H9 (cell line): ENCODE data around the gene SGSM2. TPM values are rescaled to one million over a fixed set of nuclear protein-coding genes. Genes with fewer than 3 reads are reported as not detected.

ENCODE experiments used
- DNase-seq: peaks from one replicate; pipeline ENCODE4 v3.0.0-alpha.2; 2017
- H2AFZ ChIP-seq: one replicate; pipeline ENCODE4 v1.6.1; 2013; ENCODE audit warnings: mild to moderate bottlenecking, low read length, control low read depth, moderate library complexity
- H2AK5ac ChIP-seq: 2 replicates; pipeline ENCODE4 v1.6.1; 2013; ENCODE audit warnings: low read length, control low read depth, mixed read lengths; ENCODE audit not compliant: insufficient read length
- H2BK120ac ChIP-seq: one replicate; pipeline ENCODE4 v1.6.1; 2013; ENCODE audit warnings: low read depth, mild to moderate bottlenecking, low read length, control low read depth, inconsistent platforms; ENCODE audit not compliant: poor library complexity, severe bottlenecking
- H2BK12ac ChIP-seq: 2 replicates; pipeline ENCODE4 v1.6.1; 2013; ENCODE audit warnings: low read length, control low read depth, mixed read lengths, low read depth; ENCODE audit not compliant: insufficient read length
- H2BK15ac ChIP-seq: 2 replicates; pipeline ENCODE4 v1.6.1; 2013; ENCODE audit warnings: low read depth, low read length, control low read depth
- H2BK20ac ChIP-seq: one replicate; pipeline ENCODE4 v1.6.1; 2013; ENCODE audit warnings: low read depth, mild to moderate bottlenecking, low read length, control low read depth, inconsistent platforms; ENCODE audit not compliant: poor library complexity, severe bottlenecking
- H2BK5ac ChIP-seq: 2 replicates; pipeline ENCODE4 v1.6.1; 2013; ENCODE audit warnings: low read length, control low read depth, mixed read lengths; ENCODE audit not compliant: insufficient read length
- H3K14ac ChIP-seq: 2 replicates; pipeline ENCODE4 v1.6.1; 2013; ENCODE audit warnings: low read length, control low read depth; ENCODE audit not compliant: insufficient read depth
- H3K18ac ChIP-seq: 2 replicates; pipeline ENCODE4 v1.6.1; 2013; ENCODE audit warnings: low read depth, mild to moderate bottlenecking, mixed read lengths, low read length, control low read depth; ENCODE audit not compliant: insufficient read length
- H3K23ac ChIP-seq: 2 replicates; pipeline ENCODE4 v1.6.1; 2013; ENCODE audit warnings: low read length, control low read depth, mixed read lengths, low read depth; ENCODE audit not compliant: insufficient read length
- H3K23me2 ChIP-seq: 2 replicates; pipeline ENCODE4 v1.6.1; 2013; ENCODE audit warnings: low read depth, mild to moderate bottlenecking, mixed read lengths, low read length, control low read depth; ENCODE audit not compliant: insufficient read length, poor library complexity, severe bottlenecking
- H3K27ac ChIP-seq: 2 replicates; pipeline ENCODE4 v1.5.1; 2013; ENCODE audit warnings: low read length, control low read depth, mixed read lengths, low read depth; ENCODE audit not compliant: insufficient read length
- H3K27me3 ChIP-seq: 2 replicates; pipeline ENCODE4 v1.6.1; 2013; ENCODE audit warnings: low read length, control low read depth, inconsistent platforms; ENCODE audit not compliant: insufficient read depth
- H3K4ac ChIP-seq: 2 replicates; pipeline ENCODE4 v1.6.1; 2013; ENCODE audit warnings: low read depth, mild to moderate bottlenecking, control low read depth, inconsistent platforms, low read length, moderate library complexity
- H3K4me1 ChIP-seq: 2 replicates; pipeline ENCODE4 v1.6.1; 2013; ENCODE audit warnings: low read length, control low read depth, inconsistent platforms; ENCODE audit not compliant: insufficient read depth
- H3K4me2 ChIP-seq: 2 replicates; pipeline ENCODE4 v1.6.1; 2013; ENCODE audit warnings: low read length, control low read depth, mixed read lengths; ENCODE audit not compliant: insufficient read length, insufficient read depth
- H3K56ac ChIP-seq: 2 replicates; pipeline ENCODE4 v1.6.1; 2013; ENCODE audit warnings: low read depth, mild to moderate bottlenecking, mixed read lengths, low read length, control low read depth; ENCODE audit not compliant: insufficient read length
- H3K79me1 ChIP-seq: 2 replicates; pipeline ENCODE4 v1.6.1; 2013; ENCODE audit warnings: low read depth, mild to moderate bottlenecking, moderate library complexity, low read length, control low read depth, inconsistent platforms; ENCODE audit not compliant: insufficient read depth, poor library complexity, severe bottlenecking
- H3K79me2 ChIP-seq: 2 replicates; pipeline ENCODE4 v1.6.1; 2013; ENCODE audit warnings: low read length, control low read depth, inconsistent platforms; ENCODE audit not compliant: insufficient read depth
- H3K9ac ChIP-seq: 2 replicates; pipeline ENCODE4 v1.6.1; 2013; ENCODE audit warnings: low read length, control low read depth, mixed read lengths; ENCODE audit not compliant: insufficient read length; ENCODE audit errors: extremely low read depth
- H3K9me3 ChIP-seq: one replicate; pipeline ENCODE4 v1.6.1; 2013; ENCODE audit warnings: low read depth, low read length, inconsistent platforms; ENCODE audit not compliant: control insufficient read depth
- H3T11ph ChIP-seq: one replicate; pipeline ENCODE4 v1.6.1; 2013; ENCODE audit warnings: mild to moderate bottlenecking, low read length, control low read depth, inconsistent platforms
- H4K20me1 ChIP-seq: one replicate; pipeline ENCODE4 v1.6.1; 2013; ENCODE audit not compliant: control insufficient read depth, insufficient read length, insufficient read depth
- H4K5ac ChIP-seq: 2 replicates; pipeline ENCODE4 v1.6.1; 2013; ENCODE audit warnings: low read depth, mild to moderate bottlenecking, mixed read lengths, low read length, control low read depth; ENCODE audit not compliant: insufficient read length
- H4K8ac ChIP-seq: replicated peaks from 2 replicates; pipeline ENCODE4 v1.6.1; 2013; ENCODE audit warnings: low read length, control low read depth, mixed read lengths, low read depth; ENCODE audit not compliant: insufficient read length
- H4K91ac ChIP-seq: 2 replicates; pipeline ENCODE4 v1.6.1; 2013; ENCODE audit warnings: low read depth, mild to moderate bottlenecking, moderate library complexity, mixed read lengths, low read length, control low read depth; ENCODE audit not compliant: insufficient read length
- H3K27ac Mint-ChIP-seq, 3 experiments: 2 replicates in 2 of 3; 3 replicates in 1 of 3; pipeline ENCODE4 v1.8.0; 2020 to 2021; ENCODE audit warnings: mixed read lengths in 3 of 3, mild to moderate bottlenecking in 1 of 3, moderate library complexity in 1 of 3
- H3K27me3 Mint-ChIP-seq: 2 replicates; pipeline ENCODE4 v1.8.0; 2021; ENCODE audit warnings: low read depth, mild to moderate bottlenecking, moderate library complexity, mixed read lengths
- H3K36me3 Mint-ChIP-seq, 3 experiments: 2 replicates in 2 of 3; 3 replicates in 1 of 3; pipeline ENCODE4 v1.8.0; 2020 to 2021; ENCODE audit warnings: low read depth in 3 of 3, mixed read lengths in 3 of 3; ENCODE audit not compliant: insufficient read depth in 1 of 3
- H3K4me1 Mint-ChIP-seq, 2 experiments: 2 replicates each; pipeline ENCODE4 v1.8.0; 2020; ENCODE audit warnings: mixed read lengths in 2 of 2
- H3K4me3 Mint-ChIP-seq, 2 experiments: 2 replicates in 1 of 2; 3 replicates in 1 of 2; pipeline ENCODE4 v1.8.0; 2020 to 2021; ENCODE audit warnings: mild to moderate bottlenecking in 2 of 2, mixed read lengths in 2 of 2, moderate library complexity in 1 of 2
- H3K9me3 Mint-ChIP-seq, 2 experiments: 2 replicates in 1 of 2; 3 replicates in 1 of 2; pipeline ENCODE4 v1.8.0; 2020; ENCODE audit warnings: mild to moderate bottlenecking in 2 of 2, mixed read lengths in 2 of 2, moderate library complexity in 1 of 2
- CTCF ChIP-seq: fragments of 200-600 bp; sonication (generic); conservative IDR thresholded peaks from 3 replicates; pipeline ENCODE4 v1.8.0; 2021; ENCODE audit warnings: antibody characterized with exemption, mild to moderate bottlenecking
- WGBS: extraction: QIAGEN DNeasy Blood & Tissue Kit; methylation state at CpG from one replicate; pipeline ENCODE4 v1.1.7; 2013; ENCODE audit warnings: missing lambda C conversion rate, low lambda C conversion rate, mixed read lengths; ENCODE audit not compliant: insufficient read length; ENCODE audit errors: extremely low coverage; 5-methylcytosine and 5-hydroxymethylcytosine counted together
- total RNA-seq: library from RNA; stranded (reverse); gene quantifications from 2 replicates; pipeline ENCODE4 v1.2.1, GENCODE V29; 2021

SGSM2 gene
- total RNA-seq, 1 experiment from 2014 or later, result 45.6 TPM

DNA sequence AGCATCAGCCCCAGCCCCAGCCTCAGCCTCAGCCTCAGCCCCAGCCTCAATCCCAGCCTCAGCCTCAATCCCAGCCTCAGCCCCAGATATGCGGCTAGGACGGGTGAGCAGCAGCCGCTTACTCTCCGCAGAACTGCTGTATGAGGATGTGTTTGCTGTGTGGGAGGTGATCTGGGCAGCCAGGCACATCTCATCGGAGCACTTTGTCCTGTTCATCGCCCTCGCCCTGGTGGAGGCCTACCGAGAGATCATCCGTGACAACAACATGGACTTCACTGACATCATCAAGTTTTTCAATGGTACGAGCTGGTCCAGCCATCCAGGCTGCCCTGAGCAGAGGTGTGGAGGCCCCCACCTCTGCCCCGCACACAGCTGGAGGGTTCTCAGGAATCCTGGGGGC is 41.6 kb downstream of the SGSM2 start:
- Histone ChIP-seq H4K5ac (no peak overlapping the region), H3K27me3 (no peaks in the 10 kb centered on the region)
- H3K4me3 Mint-ChIP-seq, result no peak overlapping the region

More for the DNA sequence above, 41.6 kb downstream of the SGSM2 start:
- Histone ChIP-seq H2BK12ac (no peak overlapping the region), H3K79me2 (no peaks in the 10 kb centered on the region), H2AK5ac (no peak overlapping the region), H3K18ac (no peak overlapping the region), H3K9ac (no peak overlapping the region), H2BK5ac (no peak overlapping the region), H2BK20ac (no peak overlapping the region), H3K4me1 (no peaks in the 10 kb centered on the region), H2AFZ (no peak overlapping the region), H3K27ac (no peak overlapping the region), H3K9me3 (no peaks in the 10 kb centered on the region), H3T11ph (no peak overlapping the region), H2BK120ac (no peak overlapping the region), H3K23me2 (no peaks in the 10 kb centered on the region), H4K8ac (no peak overlapping the region), H3K79me1 (no peaks in the 10 kb centered on the region), H3K4me2 (no peak overlapping the region), H3K23ac (no peak overlapping the region), H3K56ac (no peak overlapping the region), H2BK15ac (no peak overlapping the region), H4K20me1 (no peaks in the 10 kb centered on the region), H3K4ac (no peak overlapping the region), H3K14ac (no peak overlapping the region), H4K91ac (no peak overlapping the region)
- Mint-ChIP-seq H3K9me3 (no peaks in the 10 kb centered on the region), H3K27ac (no peak overlapping the region; a peak in 1 of 7 replicates), H3K27me3 (no peaks in the 10 kb centered on the region), H3K36me3 (peaks cover 3 to 33% (median 18%) of the 10 kb centered on the region in 3 experiments; a peak in 6 of 7 replicates), H3K4me1 (peaks cover 3 to 9% of the 10 kb centered on the region in 2 experiments; a peak in 2 of 4 replicates)
- no CpG with 5 or more reads among the region's 11 CpGs for WGBS
- DNase-seq, result no peak
- TF ChIP-seq CTCF, result no peak
